ENCODE measurements around the gene CEP162.
"Not testable (repeated sequence)": the region's sequence is repeated elsewhere in the genome, so short reads cannot be mapped to it uniquely, and the experiment has no call there.

CEP162 gene

GRCh38 chr6:84222426-84222825 lies 5.0 kb downstream of the CEP162 start:
- Histone ChIP-seq H3K4me3 (ENCODE audit: low read length) (no peak overlapping the region), H3K9me3 (replicated peaks; ENCODE audit: low read length) (no peaks in the 10 kb centered on the region), H3K4me2 (ENCODE audit: low read length) (no peak overlapping the region), H3K9ac (ENCODE audit: low read depth, low read length) (no peak overlapping the region), H3K4me1 (ENCODE audit: control insufficient read depth, insufficient read depth, low read length) (peaks cover 8% of the 10 kb centered on the region), H3K36me3 (ENCODE audit: insufficient read depth, low read length) (no peaks in the 10 kb centered on the region), H3K27me3 (ENCODE audit: control insufficient read depth, insufficient read depth, low read length) (no peaks in the 10 kb centered on the region)

- no peaks in the 10 kb centered on the region for H3K9me3 ChIP-seq (replicated peaks; ENCODE audit: low read length)
- no peak overlapping the region for H3K4me3 ChIP-seq (ENCODE audit: low read length)
- no peak overlapping the region for H3K4me2 ChIP-seq (ENCODE audit: low read length)
- H3K9ac ChIP-seq (ENCODE audit: low read depth, low read length): no peak overlapping the region
- H3K4me1 ChIP-seq (ENCODE audit: control insufficient read depth, insufficient read depth, low read length): peaks cover 4% of the 10 kb centered on the region
- H3K27me3 ChIP-seq (ENCODE audit: control insufficient read depth, insufficient read depth, low read length): no peaks in the 10 kb centered on the region
- no peaks in the 10 kb centered on the region for H3K36me3 ChIP-seq (ENCODE audit: insufficient read depth, low read length)
Observed at GRCh38 chr6:84220809-84221409, 6.5 kb downstream of the CEP162 start.

- H3K4me1 ChIP-seq (ENCODE audit: control insufficient read depth, insufficient read depth, low read length): no peaks in the 10 kb centered on the region
- H3K9ac ChIP-seq (ENCODE audit: low read depth, low read length): no peak overlapping the region
- no peaks in the 10 kb centered on the region for H3K27me3 ChIP-seq (ENCODE audit: control insufficient read depth, insufficient read depth, low read length)
- H3K36me3 ChIP-seq (ENCODE audit: insufficient read depth, low read length): no peaks in the 10 kb centered on the region
- no peak overlapping the region for H3K4me3 ChIP-seq (ENCODE audit: low read length)
- H3K4me2 ChIP-seq (ENCODE audit: low read length): no peak overlapping the region
- no peaks in the 10 kb centered on the region for H3K9me3 ChIP-seq (replicated peaks; ENCODE audit: low read length)
Observed at GRCh38 chr6:84218091-84218490, 9.4 kb downstream of the CEP162 start.

- no peak overlapping the region for H3K4me2 ChIP-seq (ENCODE audit: low read length)
- no peak overlapping the region for H3K9ac ChIP-seq (ENCODE audit: low read depth, low read length)
- H3K36me3 ChIP-seq (ENCODE audit: insufficient read depth, low read length): no peaks in the 10 kb centered on the region
- H3K4me1 ChIP-seq (ENCODE audit: control insufficient read depth, insufficient read depth, low read length): no peaks in the 10 kb centered on the region
- no peaks in the 10 kb centered on the region for H3K9me3 ChIP-seq (replicated peaks; ENCODE audit: low read length)
- H3K27me3 ChIP-seq (ENCODE audit: control insufficient read depth, insufficient read depth, low read length): no peaks in the 10 kb centered on the region
- H3K4me3 ChIP-seq (ENCODE audit: low read length): no peak overlapping the region
Observed at GRCh38 chr6:84213217-84213616, 14.2 kb downstream of the CEP162 start.

GRCh38 chr6:84204011-84204410 lies 23.4 kb downstream of the CEP162 start:
- Histone ChIP-seq H3K9me3 (replicated peaks; ENCODE audit: low read length) (no peaks in the 10 kb centered on the region), H3K36me3 (ENCODE audit: insufficient read depth, low read length) (no peaks in the 10 kb centered on the region), H3K27me3 (ENCODE audit: control insufficient read depth, insufficient read depth, low read length) (no peaks in the 10 kb centered on the region), H3K4me2 (ENCODE audit: low read length) (no peak overlapping the region), H3K4me1 (ENCODE audit: control insufficient read depth, insufficient read depth, low read length) (peaks cover 9% of the 10 kb centered on the region), H3K4me3 (ENCODE audit: low read length) (no peak overlapping the region), H3K9ac (ENCODE audit: low read depth, low read length) (no peak overlapping the region)

- not testable (repeated sequence) for H3K36me3 ChIP-seq (ENCODE audit: insufficient read depth, low read length)
Observed at GRCh38 chr6:84199987-84200386, 27.5 kb downstream of the CEP162 start.

GRCh38 chr6:84197708-84198107 lies 29.7 kb downstream of the CEP162 start:
- Histone ChIP-seq H3K9me3 (replicated peaks; ENCODE audit: low read length) (no peaks in the 10 kb centered on the region), H3K27me3 (ENCODE audit: control insufficient read depth, insufficient read depth, low read length) (no peaks in the 10 kb centered on the region), H3K36me3 (ENCODE audit: insufficient read depth, low read length) (no peaks in the 10 kb centered on the region), H3K4me1 (ENCODE audit: control insufficient read depth, insufficient read depth, low read length) (peaks cover 19% of the 10 kb centered on the region), H3K4me3 (ENCODE audit: low read length) (no peak overlapping the region), H3K4me2 (ENCODE audit: low read length) (no peak overlapping the region), H3K9ac (ENCODE audit: low read depth, low read length) (no peak overlapping the region)

More at GRCh38 chr6:84199987-84200386, 27.5 kb downstream of the CEP162 start:
- not testable (repeated sequence) for H3K27me3 ChIP-seq (ENCODE audit: control insufficient read depth, insufficient read depth, low read length); H3K4me3 ChIP-seq (ENCODE audit: low read length); H3K9ac ChIP-seq (ENCODE audit: low read depth, low read length); H3K9me3 ChIP-seq (replicated peaks; ENCODE audit: low read length); H3K4me1 ChIP-seq (ENCODE audit: control insufficient read depth, insufficient read depth, low read length); H3K4me2 ChIP-seq (ENCODE audit: low read length)

GRCh38 chr6:84193114-84193708 lies 34.2 kb downstream of the CEP162 start:
- H3K9ac ChIP-seq (ENCODE audit: low read depth, low read length): no peak overlapping the region
- H3K27me3 ChIP-seq (ENCODE audit: control insufficient read depth, insufficient read depth, low read length): no peaks in the 10 kb centered on the region
- no peak overlapping the region for H3K4me3 ChIP-seq (ENCODE audit: low read length)
- peak overlapping the region; percentile 9 for H3K4me2 ChIP-seq (ENCODE audit: low read length)
- H3K9me3 ChIP-seq (replicated peaks; ENCODE audit: low read length): no peaks in the 10 kb centered on the region
- peaks cover 6% of the 10 kb centered on the region for H3K36me3 ChIP-seq (ENCODE audit: insufficient read depth, low read length)
- H3K4me1 ChIP-seq (ENCODE audit: control insufficient read depth, insufficient read depth, low read length): peaks cover 13% of the 10 kb centered on the region

- Histone ChIP-seq H3K4me3 (ENCODE audit: low read length) (no peak overlapping the region), H3K36me3 (ENCODE audit: insufficient read depth, low read length) (peaks cover 6% of the 10 kb centered on the region), H3K9ac (ENCODE audit: low read depth, low read length) (no peak overlapping the region), H3K4me2 (ENCODE audit: low read length) (no peak overlapping the region), H3K9me3 (replicated peaks; ENCODE audit: low read length) (no peaks in the 10 kb centered on the region), H3K4me1 (ENCODE audit: control insufficient read depth, insufficient read depth, low read length) (peaks cover 13% of the 10 kb centered on the region), H3K27me3 (ENCODE audit: control insufficient read depth, insufficient read depth, low read length) (no peaks in the 10 kb centered on the region)
Observed at GRCh38 chr6:84191802-84192201, 35.6 kb downstream of the CEP162 start.

GRCh38 chr6:84189356-84189755 lies 38.1 kb downstream of the CEP162 start:
- not testable (repeated sequence) for H3K9ac ChIP-seq (ENCODE audit: low read depth, low read length); H3K9me3 ChIP-seq (replicated peaks; ENCODE audit: low read length); H3K27me3 ChIP-seq (ENCODE audit: control insufficient read depth, insufficient read depth, low read length); H3K4me2 ChIP-seq (ENCODE audit: low read length); H3K4me3 ChIP-seq (ENCODE audit: low read length); H3K36me3 ChIP-seq (ENCODE audit: insufficient read depth, low read length)
- H3K4me1 ChIP-seq (ENCODE audit: control insufficient read depth, insufficient read depth, low read length): peaks cover 13% of the 10 kb centered on the region

GRCh38 chr6:84183430-84183829 lies 44.0 kb downstream of the CEP162 start:
- no peaks in the 10 kb centered on the region for H3K27me3 ChIP-seq (ENCODE audit: control insufficient read depth, insufficient read depth, low read length)
- no peak overlapping the region for H3K9ac ChIP-seq (ENCODE audit: low read depth, low read length)
- H3K36me3 ChIP-seq (ENCODE audit: insufficient read depth, low read length): peaks cover 2% of the 10 kb centered on the region
- no peaks in the 10 kb centered on the region for H3K4me1 ChIP-seq (ENCODE audit: control insufficient read depth, insufficient read depth, low read length)
- no peak overlapping the region for H3K4me2 ChIP-seq (ENCODE audit: low read length)
- no peak overlapping the region for H3K4me3 ChIP-seq (ENCODE audit: low read length)
- no peaks in the 10 kb centered on the region for H3K9me3 ChIP-seq (replicated peaks; ENCODE audit: low read length)

GRCh38 chr6:84182001-84182400 lies 45.4 kb downstream of the CEP162 start:
- Histone ChIP-seq H3K4me2 (ENCODE audit: low read length) (no peak overlapping the region), H3K9ac (ENCODE audit: low read depth, low read length) (no peak overlapping the region), H3K4me1 (ENCODE audit: control insufficient read depth, insufficient read depth, low read length) (no peaks in the 10 kb centered on the region), H3K27me3 (ENCODE audit: control insufficient read depth, insufficient read depth, low read length) (no peaks in the 10 kb centered on the region), H3K9me3 (replicated peaks; ENCODE audit: low read length) (no peaks in the 10 kb centered on the region), H3K36me3 (ENCODE audit: insufficient read depth, low read length) (peaks cover 2% of the 10 kb centered on the region), H3K4me3 (ENCODE audit: low read length) (no peak overlapping the region)

Data from skeletal muscle satellite cell (primary cell).